ENCODE measurements around the gene SARDH.

GRCh38 chr9:133754187-133754586 is 16.0 kb upstream of the SARDH start:
- no peak for TF ChIP-seq CTCF (IDR thresholded peaks at IDR 0.05)
- TF ChIP-seq POLR2A (IDR thresholded peaks at IDR 0.05): no peak

Data from heart left ventricle (tissue), 13 donors.